Liver (tissue), 3 donors: ENCODE results near the gene AVEN.

Source experiments
- GABPA ChIP-seq, 2 donors: IDR thresholded peaks in 1 of 2; conservative IDR thresholded peaks in 1 of 2; 2 replicates each; pipeline ENCODE4 v1.6.1; 2016; ENCODE audit warnings: antibody characterized with exemption in 2 of 2, mild to moderate bottlenecking in 1 of 2, moderate library complexity in 1 of 2
- HNF4A ChIP-seq, 2 donors: conservative IDR thresholded peaks; 2 replicates each; pipeline ENCODE4 v1.6.1; 2016; ENCODE audit warnings: antibody characterized with exemption in 2 of 2, mild to moderate bottlenecking in 2 of 2
- HNF4G ChIP-seq: IDR thresholded peaks from 2 replicates; pipeline ENCODE4 v1.6.1; 2016; ENCODE audit warnings: antibody characterized with exemption
- JUND ChIP-seq, 2 donors: IDR thresholded peaks; 2 replicates each; pipeline ENCODE4 v1.6.1; 2016; ENCODE audit warnings: antibody characterized with exemption in 2 of 2
- NR2F2 ChIP-seq: IDR thresholded peaks from 2 replicates; pipeline ENCODE4 v1.6.1; 2016; ENCODE audit warnings: antibody characterized with exemption
- RAD21 ChIP-seq, 2 donors: IDR thresholded peaks; 2 replicates each; pipeline ENCODE4 v1.6.1; 2016; ENCODE audit warnings: antibody characterized with exemption in 2 of 2, mild to moderate bottlenecking in 2 of 2
- SP1 ChIP-seq: IDR thresholded peaks from 2 replicates; pipeline ENCODE4 v1.6.1; 2018; ENCODE audit warnings: antibody characterized with exemption, mild to moderate bottlenecking
- TAF1 ChIP-seq: conservative IDR thresholded peaks from 2 replicates; pipeline ENCODE4 v1.6.1; 2016; ENCODE audit warnings: antibody characterized with exemption, mild to moderate bottlenecking
- YY1 ChIP-seq: IDR thresholded peaks from 2 replicates; pipeline ENCODE4 v1.6.1; 2016; ENCODE audit warnings: antibody characterized with exemption, mild to moderate bottlenecking
- TF ChIP-seq, protein P1 (sequence below): fragments of 150-350 bp; IDR thresholded peaks from 2 replicates; pipeline ENCODE4 v1.5.1; 2017; ENCODE audit warnings: improper control_type of control experiment, low read depth, low read length; ENCODE audit not compliant: missing input control
- TF ChIP-seq, protein P2 (sequence below): IDR thresholded peaks from 2 replicates; pipeline ENCODE4 v1.6.1; 2016; ENCODE audit warnings: antibody characterized with exemption
- TF ChIP-seq, protein P3 (sequence below): IDR thresholded peaks from 2 replicates; pipeline ENCODE4 v1.6.1; 2016; ENCODE audit warnings: antibody characterized with exemption
- TF ChIP-seq, protein P4 (sequence below): IDR thresholded peaks from 2 replicates; pipeline ENCODE4 v1.6.1; 2016; ENCODE audit warnings: antibody characterized with exemption, mild to moderate bottlenecking
- TF ChIP-seq, protein P5 (sequence below): IDR thresholded peaks from 2 replicates; pipeline ENCODE4 v1.6.1; 2016; ENCODE audit warnings: antibody characterized with exemption
- donor health status: healthy.
- donor health status: healthy.

DNA sequence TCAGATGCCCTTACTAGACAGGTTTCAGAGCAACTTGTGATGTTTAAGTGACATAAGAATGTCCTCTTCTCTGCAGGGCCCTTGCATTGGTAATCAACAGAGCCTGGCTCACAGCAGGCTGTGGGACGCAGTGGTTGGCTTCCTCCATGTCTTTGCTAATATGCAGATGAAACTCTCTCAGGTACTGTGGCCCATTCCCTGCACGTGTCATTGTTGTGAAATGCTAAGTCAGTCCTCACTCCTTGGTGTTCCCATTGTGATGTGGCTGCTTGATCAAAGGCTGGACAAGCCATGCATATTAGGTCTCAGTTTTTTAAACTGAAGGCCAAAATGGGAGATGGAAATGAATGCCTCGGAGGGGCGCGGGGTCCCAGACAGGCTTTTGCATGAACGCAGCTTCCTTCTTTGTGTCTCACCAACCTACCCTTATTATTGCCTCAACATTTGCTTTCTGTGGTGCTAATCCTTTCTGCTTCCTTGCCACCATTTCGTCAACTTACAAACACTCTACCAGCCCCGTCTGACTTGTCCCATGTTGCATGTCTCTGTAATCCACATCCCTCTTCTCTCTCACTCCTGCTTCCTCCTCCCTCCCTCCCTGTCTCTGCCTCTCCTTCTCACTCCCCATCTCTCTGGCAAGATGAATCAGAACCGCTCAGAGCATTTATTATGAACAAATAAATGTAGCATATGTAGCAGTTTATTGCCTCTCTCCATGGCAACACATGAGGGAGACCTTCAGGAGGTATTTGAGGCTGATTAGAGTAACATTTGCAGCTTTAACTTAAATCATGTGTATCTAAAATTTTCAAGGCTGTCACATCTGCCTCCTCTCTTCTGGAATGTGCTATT is 203.9 kb downstream of the AVEN start:
- no peak for TF ChIP-seq HNF4A (conservative IDR thresholded peaks at IDR 0.05)
- no peak for TF ChIP-seq NR2F2
- TF ChIP-seq YY1 = no peak
- TF ChIP-seq, protein P1, sequence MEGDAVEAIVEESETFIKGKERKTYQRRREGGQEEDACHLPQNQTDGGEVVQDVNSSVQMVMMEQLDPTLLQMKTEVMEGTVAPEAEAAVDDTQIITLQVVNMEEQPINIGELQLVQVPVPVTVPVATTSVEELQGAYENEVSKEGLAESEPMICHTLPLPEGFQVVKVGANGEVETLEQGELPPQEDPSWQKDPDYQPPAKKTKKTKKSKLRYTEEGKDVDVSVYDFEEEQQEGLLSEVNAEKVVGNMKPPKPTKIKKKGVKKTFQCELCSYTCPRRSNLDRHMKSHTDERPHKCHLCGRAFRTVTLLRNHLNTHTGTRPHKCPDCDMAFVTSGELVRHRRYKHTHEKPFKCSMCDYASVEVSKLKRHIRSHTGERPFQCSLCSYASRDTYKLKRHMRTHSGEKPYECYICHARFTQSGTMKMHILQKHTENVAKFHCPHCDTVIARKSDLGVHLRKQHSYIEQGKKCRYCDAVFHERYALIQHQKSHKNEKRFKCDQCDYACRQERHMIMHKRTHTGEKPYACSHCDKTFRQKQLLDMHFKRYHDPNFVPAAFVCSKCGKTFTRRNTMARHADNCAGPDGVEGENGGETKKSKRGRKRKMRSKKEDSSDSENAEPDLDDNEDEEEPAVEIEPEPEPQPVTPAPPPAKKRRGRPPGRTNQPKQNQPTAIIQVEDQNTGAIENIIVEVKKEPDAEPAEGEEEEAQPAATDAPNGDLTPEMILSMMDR = no peak
- TF ChIP-seq, protein P2, sequence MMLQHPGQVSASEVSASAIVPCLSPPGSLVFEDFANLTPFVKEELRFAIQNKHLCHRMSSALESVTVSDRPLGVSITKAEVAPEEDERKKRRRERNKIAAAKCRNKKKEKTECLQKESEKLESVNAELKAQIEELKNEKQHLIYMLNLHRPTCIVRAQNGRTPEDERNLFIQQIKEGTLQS = no peak
- TF ChIP-seq, protein P3, sequence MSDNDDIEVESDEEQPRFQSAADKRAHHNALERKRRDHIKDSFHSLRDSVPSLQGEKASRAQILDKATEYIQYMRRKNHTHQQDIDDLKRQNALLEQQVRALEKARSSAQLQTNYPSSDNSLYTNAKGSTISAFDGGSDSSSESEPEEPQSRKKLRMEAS = no peak
- no peak for TF ChIP-seq GABPA (IDR thresholded peaks at IDR 0.05 in 1 of 2, conservative IDR thresholded peaks at IDR 0.05 in 1 of 2)
- no peak for TF ChIP-seq HNF4G
- no peak for TF ChIP-seq RAD21 (IDR thresholded peaks at IDR 0.05)
- no peak for TF ChIP-seq SP1
- TF ChIP-seq, protein P4, sequence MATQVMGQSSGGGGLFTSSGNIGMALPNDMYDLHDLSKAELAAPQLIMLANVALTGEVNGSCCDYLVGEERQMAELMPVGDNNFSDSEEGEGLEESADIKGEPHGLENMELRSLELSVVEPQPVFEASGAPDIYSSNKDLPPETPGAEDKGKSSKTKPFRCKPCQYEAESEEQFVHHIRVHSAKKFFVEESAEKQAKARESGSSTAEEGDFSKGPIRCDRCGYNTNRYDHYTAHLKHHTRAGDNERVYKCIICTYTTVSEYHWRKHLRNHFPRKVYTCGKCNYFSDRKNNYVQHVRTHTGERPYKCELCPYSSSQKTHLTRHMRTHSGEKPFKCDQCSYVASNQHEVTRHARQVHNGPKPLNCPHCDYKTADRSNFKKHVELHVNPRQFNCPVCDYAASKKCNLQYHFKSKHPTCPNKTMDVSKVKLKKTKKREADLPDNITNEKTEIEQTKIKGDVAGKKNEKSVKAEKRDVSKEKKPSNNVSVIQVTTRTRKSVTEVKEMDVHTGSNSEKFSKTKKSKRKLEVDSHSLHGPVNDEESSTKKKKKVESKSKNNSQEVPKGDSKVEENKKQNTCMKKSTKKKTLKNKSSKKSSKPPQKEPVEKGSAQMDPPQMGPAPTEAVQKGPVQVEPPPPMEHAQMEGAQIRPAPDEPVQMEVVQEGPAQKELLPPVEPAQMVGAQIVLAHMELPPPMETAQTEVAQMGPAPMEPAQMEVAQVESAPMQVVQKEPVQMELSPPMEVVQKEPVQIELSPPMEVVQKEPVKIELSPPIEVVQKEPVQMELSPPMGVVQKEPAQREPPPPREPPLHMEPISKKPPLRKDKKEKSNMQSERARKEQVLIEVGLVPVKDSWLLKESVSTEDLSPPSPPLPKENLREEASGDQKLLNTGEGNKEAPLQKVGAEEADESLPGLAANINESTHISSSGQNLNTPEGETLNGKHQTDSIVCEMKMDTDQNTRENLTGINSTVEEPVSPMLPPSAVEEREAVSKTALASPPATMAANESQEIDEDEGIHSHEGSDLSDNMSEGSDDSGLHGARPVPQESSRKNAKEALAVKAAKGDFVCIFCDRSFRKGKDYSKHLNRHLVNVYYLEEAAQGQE = no peak
- no peak for TF ChIP-seq JUND (IDR thresholded peaks at IDR 0.05)
- no peak for TF ChIP-seq TAF1
- TF ChIP-seq, protein P5, sequence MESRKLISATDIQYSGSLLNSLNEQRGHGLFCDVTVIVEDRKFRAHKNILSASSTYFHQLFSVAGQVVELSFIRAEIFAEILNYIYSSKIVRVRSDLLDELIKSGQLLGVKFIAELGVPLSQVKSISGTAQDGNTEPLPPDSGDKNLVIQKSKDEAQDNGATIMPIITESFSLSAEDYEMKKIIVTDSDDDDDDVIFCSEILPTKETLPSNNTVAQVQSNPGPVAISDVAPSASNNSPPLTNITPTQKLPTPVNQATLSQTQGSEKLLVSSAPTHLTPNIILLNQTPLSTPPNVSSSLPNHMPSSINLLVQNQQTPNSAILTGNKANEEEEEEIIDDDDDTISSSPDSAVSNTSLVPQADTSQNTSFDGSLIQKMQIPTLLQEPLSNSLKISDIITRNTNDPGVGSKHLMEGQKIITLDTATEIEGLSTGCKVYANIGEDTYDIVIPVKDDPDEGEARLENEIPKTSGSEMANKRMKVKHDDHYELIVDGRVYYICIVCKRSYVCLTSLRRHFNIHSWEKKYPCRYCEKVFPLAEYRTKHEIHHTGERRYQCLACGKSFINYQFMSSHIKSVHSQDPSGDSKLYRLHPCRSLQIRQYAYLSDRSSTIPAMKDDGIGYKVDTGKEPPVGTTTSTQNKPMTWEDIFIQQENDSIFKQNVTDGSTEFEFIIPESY = no peak
